Spleen (tissue), 7 donors: Measurements from ENCODE around the gene PGAM2.

Experiments
- POLR2AphosphoS5 ChIP-seq, 3 donors: sonication (generic); formaldehyde crosslinking; IDR thresholded peaks; one replicate each; pipeline ENCODE4 v1.5.1; 2017; ENCODE audit warnings: antibody characterized with exemption in 3 of 3
- TF ChIP-seq, protein P1 (sequence below), 11 experiments: fragments of 200-600 bp in 7 of 11; fragments of 450-650 bp in 4 of 11; sonication (generic) in 4 of 11; IDR thresholded peaks in 8 of 11; conservative IDR thresholded peaks in 3 of 11; 1 replicate in 7 of 11; 2 replicates in 4 of 11; pipeline versions ENCODE4 v1.4.0 to v1.8.0; 2016 to 2021; ENCODE audit warnings: antibody characterized with exemption in 11 of 11, inconsistent platforms in 4 of 11, mild to moderate bottlenecking in 1 of 11
- donor health status: DM: no; HTN: no; CAD: no; lungs with moderate emphysema.
- donor health status: DM: no; HTN: no; CAD: no.
- donor health status: DM: no; HTN: no; CAD: no.

DNA sequence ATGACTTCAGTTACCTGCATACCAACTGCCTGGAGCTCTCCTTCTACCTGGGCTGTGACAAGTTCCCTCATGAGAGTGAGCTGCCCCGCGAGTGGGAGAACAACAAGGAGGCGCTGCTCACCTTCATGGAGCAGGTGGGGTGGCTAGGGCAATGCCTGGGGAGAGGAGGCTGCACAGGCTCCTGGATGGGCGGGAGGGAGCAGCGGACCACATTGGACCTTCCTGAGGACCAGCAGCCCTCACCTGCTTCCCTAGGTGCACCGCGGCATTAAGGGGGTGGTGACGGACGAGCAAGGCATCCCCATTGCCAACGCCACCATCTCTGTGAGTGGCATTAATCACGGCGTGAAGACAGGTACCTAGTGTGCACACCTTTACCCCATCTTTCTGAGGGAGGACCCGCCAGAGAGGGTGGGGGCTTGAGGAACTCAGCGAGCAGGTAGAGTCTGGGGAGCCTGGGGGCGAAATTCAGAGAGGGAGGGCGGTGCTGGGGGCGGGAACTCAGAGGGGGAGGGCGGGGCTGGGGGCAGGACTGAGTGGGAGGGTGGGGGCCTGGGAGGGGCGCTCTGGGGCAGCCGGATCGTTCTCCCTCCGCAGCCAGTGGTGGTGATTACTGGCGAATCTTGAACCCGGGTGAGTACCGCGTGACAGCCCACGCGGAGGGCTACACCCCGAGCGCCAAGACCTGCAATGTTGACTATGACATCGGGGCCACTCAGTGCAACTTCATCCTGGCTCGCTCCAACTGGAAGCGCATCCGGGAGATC lies 47.8 kb upstream of the PGAM2 start:
- TF ChIP-seq, protein P1, sequence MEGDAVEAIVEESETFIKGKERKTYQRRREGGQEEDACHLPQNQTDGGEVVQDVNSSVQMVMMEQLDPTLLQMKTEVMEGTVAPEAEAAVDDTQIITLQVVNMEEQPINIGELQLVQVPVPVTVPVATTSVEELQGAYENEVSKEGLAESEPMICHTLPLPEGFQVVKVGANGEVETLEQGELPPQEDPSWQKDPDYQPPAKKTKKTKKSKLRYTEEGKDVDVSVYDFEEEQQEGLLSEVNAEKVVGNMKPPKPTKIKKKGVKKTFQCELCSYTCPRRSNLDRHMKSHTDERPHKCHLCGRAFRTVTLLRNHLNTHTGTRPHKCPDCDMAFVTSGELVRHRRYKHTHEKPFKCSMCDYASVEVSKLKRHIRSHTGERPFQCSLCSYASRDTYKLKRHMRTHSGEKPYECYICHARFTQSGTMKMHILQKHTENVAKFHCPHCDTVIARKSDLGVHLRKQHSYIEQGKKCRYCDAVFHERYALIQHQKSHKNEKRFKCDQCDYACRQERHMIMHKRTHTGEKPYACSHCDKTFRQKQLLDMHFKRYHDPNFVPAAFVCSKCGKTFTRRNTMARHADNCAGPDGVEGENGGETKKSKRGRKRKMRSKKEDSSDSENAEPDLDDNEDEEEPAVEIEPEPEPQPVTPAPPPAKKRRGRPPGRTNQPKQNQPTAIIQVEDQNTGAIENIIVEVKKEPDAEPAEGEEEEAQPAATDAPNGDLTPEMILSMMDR (IDR thresholded peaks at IDR 0.05 in 8 of 11, conservative IDR thresholded peaks at IDR 0.05 in 3 of 11), result no peak
- peak in 2 of 3 donors; percentile 1 to 6 for TF ChIP-seq POLR2AphosphoS5 (IDR thresholded peaks at IDR 0.05)
